Measurements from ENCODE around the gene PLCG2.

DNA sequence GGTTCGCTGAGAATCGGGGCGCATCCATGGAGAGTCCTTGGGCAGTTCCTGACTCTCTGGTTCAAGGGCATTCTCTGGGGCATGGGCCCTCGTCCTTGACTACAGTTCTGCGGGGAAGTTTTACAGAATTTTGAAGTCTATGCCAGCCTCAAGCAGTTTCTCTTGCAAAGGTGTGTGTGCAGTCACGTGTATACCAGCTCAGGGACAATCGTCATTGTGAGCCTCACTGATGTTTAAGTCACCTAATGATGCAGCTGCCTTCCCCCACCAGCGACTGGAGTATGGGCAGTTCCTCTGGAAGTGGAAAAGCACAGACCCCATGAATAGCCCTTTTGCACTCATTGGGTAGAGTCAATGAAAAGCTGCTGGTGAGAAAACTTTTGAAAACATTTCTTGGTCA is 1.3 kb downstream of the PLCG2 start:
- TF ChIP-seq, protein P1, sequence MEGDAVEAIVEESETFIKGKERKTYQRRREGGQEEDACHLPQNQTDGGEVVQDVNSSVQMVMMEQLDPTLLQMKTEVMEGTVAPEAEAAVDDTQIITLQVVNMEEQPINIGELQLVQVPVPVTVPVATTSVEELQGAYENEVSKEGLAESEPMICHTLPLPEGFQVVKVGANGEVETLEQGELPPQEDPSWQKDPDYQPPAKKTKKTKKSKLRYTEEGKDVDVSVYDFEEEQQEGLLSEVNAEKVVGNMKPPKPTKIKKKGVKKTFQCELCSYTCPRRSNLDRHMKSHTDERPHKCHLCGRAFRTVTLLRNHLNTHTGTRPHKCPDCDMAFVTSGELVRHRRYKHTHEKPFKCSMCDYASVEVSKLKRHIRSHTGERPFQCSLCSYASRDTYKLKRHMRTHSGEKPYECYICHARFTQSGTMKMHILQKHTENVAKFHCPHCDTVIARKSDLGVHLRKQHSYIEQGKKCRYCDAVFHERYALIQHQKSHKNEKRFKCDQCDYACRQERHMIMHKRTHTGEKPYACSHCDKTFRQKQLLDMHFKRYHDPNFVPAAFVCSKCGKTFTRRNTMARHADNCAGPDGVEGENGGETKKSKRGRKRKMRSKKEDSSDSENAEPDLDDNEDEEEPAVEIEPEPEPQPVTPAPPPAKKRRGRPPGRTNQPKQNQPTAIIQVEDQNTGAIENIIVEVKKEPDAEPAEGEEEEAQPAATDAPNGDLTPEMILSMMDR (IDR thresholded peaks at IDR 0.05): no peak
- no peak for TF ChIP-seq ZFX (IDR thresholded peaks at IDR 0.05; ENCODE audit: borderline replicate concordance)
